ENCODE measurements around the gene CTNNA2.

DNA sequence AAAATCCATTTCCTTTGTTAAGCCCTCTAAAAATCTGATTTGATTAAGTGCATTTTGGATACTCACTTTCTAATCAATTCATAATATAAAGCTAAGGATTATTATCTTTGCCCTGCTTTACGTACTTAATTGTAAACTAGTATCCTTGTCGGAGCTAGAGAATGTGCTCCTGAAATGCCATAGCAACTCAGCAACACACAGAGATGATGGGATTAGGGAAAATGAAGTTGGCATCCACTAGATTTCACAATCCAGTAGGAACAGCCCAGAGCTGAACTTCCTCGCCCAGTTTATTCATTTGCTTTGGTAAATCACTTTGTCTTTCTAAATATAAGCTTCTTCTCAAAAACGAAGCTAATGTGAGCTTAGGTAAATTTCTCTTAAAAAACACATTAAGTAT lies 386.3 kb downstream of the CTNNA2 start:
- TF ChIP-seq, protein P1, sequence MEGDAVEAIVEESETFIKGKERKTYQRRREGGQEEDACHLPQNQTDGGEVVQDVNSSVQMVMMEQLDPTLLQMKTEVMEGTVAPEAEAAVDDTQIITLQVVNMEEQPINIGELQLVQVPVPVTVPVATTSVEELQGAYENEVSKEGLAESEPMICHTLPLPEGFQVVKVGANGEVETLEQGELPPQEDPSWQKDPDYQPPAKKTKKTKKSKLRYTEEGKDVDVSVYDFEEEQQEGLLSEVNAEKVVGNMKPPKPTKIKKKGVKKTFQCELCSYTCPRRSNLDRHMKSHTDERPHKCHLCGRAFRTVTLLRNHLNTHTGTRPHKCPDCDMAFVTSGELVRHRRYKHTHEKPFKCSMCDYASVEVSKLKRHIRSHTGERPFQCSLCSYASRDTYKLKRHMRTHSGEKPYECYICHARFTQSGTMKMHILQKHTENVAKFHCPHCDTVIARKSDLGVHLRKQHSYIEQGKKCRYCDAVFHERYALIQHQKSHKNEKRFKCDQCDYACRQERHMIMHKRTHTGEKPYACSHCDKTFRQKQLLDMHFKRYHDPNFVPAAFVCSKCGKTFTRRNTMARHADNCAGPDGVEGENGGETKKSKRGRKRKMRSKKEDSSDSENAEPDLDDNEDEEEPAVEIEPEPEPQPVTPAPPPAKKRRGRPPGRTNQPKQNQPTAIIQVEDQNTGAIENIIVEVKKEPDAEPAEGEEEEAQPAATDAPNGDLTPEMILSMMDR (conservative IDR thresholded peaks at IDR 0.05 in 1 of 2, IDR thresholded peaks at IDR 0.05 in 1 of 2; ENCODE audit: extremely low read depth in 1 of 2, insufficient read depth in 1 of 2, low read depth in 1 of 2, low read length in 2 of 2): no peak
- TF ChIP-seq EZH2 (IDR thresholded peaks at IDR 0.05; ENCODE audit: borderline replicate concordance, low read length): no peak

Measured in mammary epithelial cell (primary cell).